DMS153 treated with DMSO at 0.1 percent for 48 hours (cell line): Measurements from ENCODE around the gene IFFO2.
"Not testable (repeated sequence)": the region's sequence is repeated elsewhere in the genome, so short reads cannot be mapped to it uniquely, and the experiment has no call there.

Source experiments
- DNase-seq: peaks from one replicate; lab custom pipeline; 2025; ENCODE audit not compliant: unreplicated experiment; lab: John Stamatoyannopoulos, UW

IFFO2 gene

GRCh38 chr1:18878538-18879214, 77.8 kb downstream of the IFFO2 start:
- no peak for DNase-seq

GRCh38 chr1:18877282-18877681, 79.2 kb downstream of the IFFO2 start:
- DNase-seq: no peak

GRCh38 chr1:18876210-18876609, 80.3 kb downstream of the IFFO2 start:
- no peak for DNase-seq

GRCh38 chr1:18875796-18876128, 80.7 kb downstream of the IFFO2 start:
- DNase-seq: no peak

GRCh38 chr1:18875107-18875795, 81.2 kb downstream of the IFFO2 start:
- peak; percentile 34 for DNase-seq

- no peak for DNase-seq
These were observed 81.9 kb downstream of the IFFO2 start for GRCh38 chr1:18874600-18874999.

GRCh38 chr1:18874036-18874435, 82.4 kb downstream of the IFFO2 start:
- no peak for DNase-seq

- no peak for DNase-seq
These were observed 84.3 kb downstream of the IFFO2 start for GRCh38 chr1:18872071-18872611.

GRCh38 chr1:18871401-18872070, 84.9 kb downstream of the IFFO2 start:
- DNase-seq: no peak

- DNase-seq: no peak
These were observed 85.5 kb downstream of the IFFO2 start for GRCh38 chr1:18870957-18871356.

- not testable (repeated sequence) for DNase-seq
These were observed 85.9 kb downstream of the IFFO2 start for GRCh38 chr1:18870595-18870865.

- no peak for DNase-seq
These were observed 86.5 kb downstream of the IFFO2 start for GRCh38 chr1:18869847-18870594.

GRCh38 chr1:18868801-18869424, 87.6 kb downstream of the IFFO2 start:
- DNase-seq: no peak

- no peak for DNase-seq
These were observed 88.1 kb downstream of the IFFO2 start for GRCh38 chr1:18868354-18868753.

GRCh38 chr1:18866846-18867245, 89.6 kb downstream of the IFFO2 start:
- no peak for DNase-seq

GRCh38 chr1:18866314-18866713, 90.2 kb downstream of the IFFO2 start:
- no peak for DNase-seq

GRCh38 chr1:18865176-18865575, 91.3 kb downstream of the IFFO2 start:
- DNase-seq: no peak

- DNase-seq: no peak
These were observed 94.9 kb downstream of the IFFO2 start for GRCh38 chr1:18861590-18861989.

- DNase-seq: no peak
These were observed 95.4 kb downstream of the IFFO2 start for GRCh38 chr1:18861082-18861481.

GRCh38 chr1:18859560-18859959, 96.9 kb downstream of the IFFO2 start, which contains the start of gene TAS1R2:
Gene TAS1R2 (minus strand): TSS chr1:18859660. CDS start chr1:18859660, 0 bp downstream.
- no peak for DNase-seq

GRCh38 chr1:18858070-18858688, 98.3 kb downstream of the IFFO2 start:
- no peak for DNase-seq
